PFSK-1 (cell line): Measurements from ENCODE around the gene COMMD4.

Experiments used
- POLR2AphosphoS5 ChIP-seq: IDR thresholded peaks from 2 replicates; pipeline ENCODE4 v1.6.1; 2012; ENCODE audit warnings: low read depth, mild to moderate bottlenecking, control low read depth, low read length, moderate library complexity
- TAF1 ChIP-seq: IDR thresholded peaks from 2 replicates; pipeline ENCODE4 v1.6.1; 2012; ENCODE audit warnings: low read length, control low read depth, borderline replicate concordance; ENCODE audit not compliant: insufficient read depth
- TF ChIP-seq, protein P1 (sequence below), 2 experiments: IDR thresholded peaks; 2 replicates each; pipeline versions ENCODE4 v1.6.1 to v1.8.0; 2011 to 2012; ENCODE audit warnings: low read depth in 2 of 2, low read length in 2 of 2, control low read depth in 1 of 2, inconsistent platforms in 1 of 2, mild to moderate bottlenecking in 1 of 2, moderate library complexity in 1 of 2; ENCODE audit not compliant: insufficient read depth in 1 of 2

DNA sequence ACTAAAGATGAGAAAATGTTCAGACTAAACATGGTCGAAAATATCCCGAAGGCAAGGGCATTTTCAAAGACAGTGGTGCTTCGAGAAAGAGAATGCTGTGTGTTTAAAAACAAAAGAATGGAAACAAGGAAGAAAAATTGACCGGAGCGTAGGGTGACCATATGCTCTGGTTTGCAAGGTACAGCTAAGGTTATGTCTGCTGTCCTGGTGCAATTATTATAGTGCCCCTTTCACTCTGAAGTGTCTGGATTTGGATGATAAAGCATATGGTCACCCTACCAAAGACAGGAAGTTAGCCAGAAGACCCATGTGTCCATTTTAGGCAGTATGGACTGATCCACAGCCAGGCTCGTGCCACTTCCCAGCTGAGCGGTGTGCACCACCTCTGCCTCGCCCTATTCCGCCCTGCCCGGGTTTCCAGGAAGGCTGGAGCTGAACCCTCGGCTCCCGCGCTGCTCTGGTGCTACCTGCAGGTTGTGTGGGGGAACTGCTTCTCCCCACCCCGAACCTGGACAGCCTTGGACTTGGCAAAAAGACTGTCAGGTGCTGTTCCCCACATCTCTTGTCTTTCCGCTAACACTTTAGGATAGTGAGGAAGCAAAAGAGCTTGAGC, 28.0 kb upstream of the COMMD4 start:
- TF ChIP-seq, protein P1, sequence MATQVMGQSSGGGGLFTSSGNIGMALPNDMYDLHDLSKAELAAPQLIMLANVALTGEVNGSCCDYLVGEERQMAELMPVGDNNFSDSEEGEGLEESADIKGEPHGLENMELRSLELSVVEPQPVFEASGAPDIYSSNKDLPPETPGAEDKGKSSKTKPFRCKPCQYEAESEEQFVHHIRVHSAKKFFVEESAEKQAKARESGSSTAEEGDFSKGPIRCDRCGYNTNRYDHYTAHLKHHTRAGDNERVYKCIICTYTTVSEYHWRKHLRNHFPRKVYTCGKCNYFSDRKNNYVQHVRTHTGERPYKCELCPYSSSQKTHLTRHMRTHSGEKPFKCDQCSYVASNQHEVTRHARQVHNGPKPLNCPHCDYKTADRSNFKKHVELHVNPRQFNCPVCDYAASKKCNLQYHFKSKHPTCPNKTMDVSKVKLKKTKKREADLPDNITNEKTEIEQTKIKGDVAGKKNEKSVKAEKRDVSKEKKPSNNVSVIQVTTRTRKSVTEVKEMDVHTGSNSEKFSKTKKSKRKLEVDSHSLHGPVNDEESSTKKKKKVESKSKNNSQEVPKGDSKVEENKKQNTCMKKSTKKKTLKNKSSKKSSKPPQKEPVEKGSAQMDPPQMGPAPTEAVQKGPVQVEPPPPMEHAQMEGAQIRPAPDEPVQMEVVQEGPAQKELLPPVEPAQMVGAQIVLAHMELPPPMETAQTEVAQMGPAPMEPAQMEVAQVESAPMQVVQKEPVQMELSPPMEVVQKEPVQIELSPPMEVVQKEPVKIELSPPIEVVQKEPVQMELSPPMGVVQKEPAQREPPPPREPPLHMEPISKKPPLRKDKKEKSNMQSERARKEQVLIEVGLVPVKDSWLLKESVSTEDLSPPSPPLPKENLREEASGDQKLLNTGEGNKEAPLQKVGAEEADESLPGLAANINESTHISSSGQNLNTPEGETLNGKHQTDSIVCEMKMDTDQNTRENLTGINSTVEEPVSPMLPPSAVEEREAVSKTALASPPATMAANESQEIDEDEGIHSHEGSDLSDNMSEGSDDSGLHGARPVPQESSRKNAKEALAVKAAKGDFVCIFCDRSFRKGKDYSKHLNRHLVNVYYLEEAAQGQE (IDR thresholded peaks at IDR 0.05; ENCODE audit: insufficient read depth in 1 of 2, low read depth in 2 of 2, low read length in 2 of 2), result no peak
- no peak for TF ChIP-seq POLR2AphosphoS5
- TF ChIP-seq TAF1, result no peak
